GM12878 (cell line): ENCODE data around the gene RTL9.

ENCODE experiments used
- ESRRA ChIP-seq: IDR thresholded peaks from 2 replicates; pipeline ENCODE4 v1.6.1; 2012; ENCODE audit warnings: mild to moderate bottlenecking, low read length, improper control_type of control experiment
- GABPA ChIP-seq: IDR thresholded peaks from 2 replicates; pipeline ENCODE4 v1.6.1; 2014; ENCODE audit warnings: antibody characterized with exemption, low read depth, mild to moderate bottlenecking, inconsistent platforms
- NR2C1 ChIP-seq: fragments of 450-650 bp; IDR thresholded peaks from 2 replicates; pipeline ENCODE4 v1.6.1; 2017; ENCODE audit warnings: antibody characterized with exemption, mild to moderate bottlenecking, moderate library complexity
- RBBP5 ChIP-seq: fragments of 200-600 bp; sonication (generic); conservative IDR thresholded peaks from 2 replicates; pipeline ENCODE4 v1.6.1; 2016
- TF ChIP-seq, protein P1 (sequence below), 3 experiments: IDR thresholded peaks in 2 of 3; conservative IDR thresholded peaks in 1 of 3; 2 replicates each; pipeline ENCODE4 v1.5.1; 2011; ENCODE audit warnings: low read depth in 3 of 3, low read length in 3 of 3, mild to moderate bottlenecking in 3 of 3, control low read depth in 2 of 3, moderate library complexity in 2 of 3, inconsistent platforms in 1 of 3, mixed read lengths in 1 of 3; ENCODE audit not compliant: control insufficient read depth in 2 of 3, insufficient read depth in 1 of 3; ENCODE audit errors: extremely low read depth in 1 of 3

DNA sequence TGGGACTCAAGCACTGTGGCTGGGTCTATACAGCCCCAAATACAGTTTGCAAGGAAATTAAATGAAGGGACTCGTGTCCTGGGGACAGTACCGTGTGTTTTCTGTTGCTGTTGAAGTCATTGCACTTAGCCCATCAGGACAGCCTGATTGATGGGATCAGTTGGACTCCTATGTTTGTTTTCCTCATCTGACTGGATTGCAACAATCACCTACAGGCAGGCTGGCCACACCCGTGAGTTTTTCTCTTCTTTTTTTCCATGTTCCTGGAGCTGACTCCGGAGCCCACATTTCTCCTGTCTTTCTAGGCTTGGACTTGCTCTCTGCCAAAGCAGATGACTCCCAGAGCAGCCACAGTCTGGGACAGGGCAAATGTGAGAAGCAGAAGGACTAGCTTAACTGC, 38.1 kb downstream of the RTL9 start:
- TF ChIP-seq RBBP5 (no peak), NR2C1 (no peak), ESRRA (no peak), GABPA (no peak)
- TF ChIP-seq, protein P1, sequence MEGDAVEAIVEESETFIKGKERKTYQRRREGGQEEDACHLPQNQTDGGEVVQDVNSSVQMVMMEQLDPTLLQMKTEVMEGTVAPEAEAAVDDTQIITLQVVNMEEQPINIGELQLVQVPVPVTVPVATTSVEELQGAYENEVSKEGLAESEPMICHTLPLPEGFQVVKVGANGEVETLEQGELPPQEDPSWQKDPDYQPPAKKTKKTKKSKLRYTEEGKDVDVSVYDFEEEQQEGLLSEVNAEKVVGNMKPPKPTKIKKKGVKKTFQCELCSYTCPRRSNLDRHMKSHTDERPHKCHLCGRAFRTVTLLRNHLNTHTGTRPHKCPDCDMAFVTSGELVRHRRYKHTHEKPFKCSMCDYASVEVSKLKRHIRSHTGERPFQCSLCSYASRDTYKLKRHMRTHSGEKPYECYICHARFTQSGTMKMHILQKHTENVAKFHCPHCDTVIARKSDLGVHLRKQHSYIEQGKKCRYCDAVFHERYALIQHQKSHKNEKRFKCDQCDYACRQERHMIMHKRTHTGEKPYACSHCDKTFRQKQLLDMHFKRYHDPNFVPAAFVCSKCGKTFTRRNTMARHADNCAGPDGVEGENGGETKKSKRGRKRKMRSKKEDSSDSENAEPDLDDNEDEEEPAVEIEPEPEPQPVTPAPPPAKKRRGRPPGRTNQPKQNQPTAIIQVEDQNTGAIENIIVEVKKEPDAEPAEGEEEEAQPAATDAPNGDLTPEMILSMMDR (IDR thresholded peaks at IDR 0.05 in 2 of 3, conservative IDR thresholded peaks at IDR 0.05 in 1 of 3; ENCODE audit: control insufficient read depth in 2 of 3, extremely low read depth in 1 of 3, insufficient read depth in 1 of 3, low read depth in 3 of 3, low read length in 3 of 3), result no peak
